Testis (tissue), 3 donors: ENCODE results near the gene PIK3CB. TPM values are rescaled to one million over a fixed set of nuclear protein-coding genes. Genes with fewer than 3 reads are reported as not detected.

Experiments used
- DNase-seq: peaks from one replicate; pipeline ENCODE4 v3.0.0-alpha.2; 2019
- H3K27ac ChIP-seq, 2 donors: fragments of 200-600 bp; sonication (generic); one replicate each; pipeline ENCODE4 v1.5.1; 2019
- H3K27me3 ChIP-seq: fragments of 200-600 bp; sonication (generic); one replicate; pipeline ENCODE4 v1.5.1; 2019
- H3K36me3 ChIP-seq: fragments of 200-600 bp; sonication (generic); one replicate; pipeline ENCODE4 v1.5.1; 2017; ENCODE audit warnings: low read depth; ENCODE audit errors: missing control alignments
- H3K4me1 ChIP-seq: fragments of 200-600 bp; sonication (generic); one replicate; pipeline ENCODE4 v1.5.1; 2019
- H3K4me3 ChIP-seq, 2 donors: fragments of 200-600 bp; sonication (generic); one replicate each; pipeline ENCODE4 v1.5.1; 2017 to 2019
- H3K9me3 ChIP-seq: fragments of 200-600 bp; sonication (generic); one replicate; pipeline ENCODE4 v1.5.1; 2017
- CTCF ChIP-seq, 3 experiments: fragments of 450-650 bp in 2 of 3; fragments of 200-600 bp in 1 of 3; sonication (generic) in 1 of 3; IDR thresholded peaks; one replicate each; pipeline ENCODE4 v1.5.1; 2016 to 2019; ENCODE audit warnings: antibody characterized with exemption in 3 of 3, mild to moderate bottlenecking in 2 of 3, moderate library complexity in 1 of 3
- POLR2A ChIP-seq: fragments of 450-650 bp; IDR thresholded peaks from one replicate; pipeline ENCODE4 v1.6.1; 2017; ENCODE audit warnings: antibody characterized with exemption, mild to moderate bottlenecking, moderate library complexity
- WGBS, 2 donors: methylation state at CpG; one replicate each; pipeline ENCODE4 v1.1.5; 2018; 5-methylcytosine and 5-hydroxymethylcytosine counted together
- intact Hi-C: fragments of 100-400 bp; cut with DNase I; formaldehyde crosslinking; loops from one replicate; pipeline ENCODE4 v1.15.1; 2023; ENCODE audit warnings: low total_unique reads
- polyA plus RNA-seq: library from polyadenylated mRNA; stranded (reverse); fragments of 350-450 nt; fragmentation: Illumina TruSeq; extraction: RNeasy Lipid Tissue Mini Kit (QIAGEN cat#74804); gene quantifications from one replicate; pipeline ENCODE4 v1.2.3, GENCODE V29; 2014; ENCODE audit warnings: low read depth, low replicate concordance; ENCODE audit not compliant: insufficient read depth
- total RNA-seq, 2 donors: library from RNA; depleted of rRNA; stranded (reverse); fragments of >200 nt; gene quantifications; one replicate each; pipeline ENCODE4 v1.2.3, GENCODE V29; 2016

The PIK3CB gene
- total and polyA plus RNA-seq, 3 donors from 2014 or later: 14.3 to 27.7 (median 25.9) TPM

- Histone ChIP-seq H3K27me3 (no peaks in the 10 kb centered on the region), H3K27ac (no peak overlapping the region), H3K9me3 (no peaks in the 10 kb centered on the region), H3K4me3 (no peak overlapping the region), H3K36me3 (no peaks in the 10 kb centered on the region), H3K4me1 (peaks cover 10% of the 10 kb centered on the region)
- WGBS, 2 donors: 82 to 83% methylated on average over 3 of the region's 3 CpGs
- no peak for DNase-seq
- intact Hi-C loops: no loop called here
- no peak for TF ChIP-seq POLR2A
- no peak for TF ChIP-seq CTCF (IDR thresholded peaks at IDR 0.05)
Observed at GRCh38 chr3:138817695-138818094, 17.0 kb downstream of the PIK3CB start.

- intact Hi-C loops: no loop called here
- Histone ChIP-seq H3K36me3 (no peaks in the 10 kb centered on the region), H3K27ac (no peak overlapping the region), H3K27me3 (no peaks in the 10 kb centered on the region), H3K9me3 (no peaks in the 10 kb centered on the region), H3K4me3 (no peak overlapping the region), H3K4me1 (peaks cover 3% of the 10 kb centered on the region)
- DNase-seq: no peak
- 89 to 91% methylated on average over 2 of the region's 2 CpGs for WGBS, 2 donors
- TF ChIP-seq POLR2A: no peak
- no peak for TF ChIP-seq CTCF (IDR thresholded peaks at IDR 0.05)
Observed at GRCh38 chr3:138812806-138813205, 21.9 kb downstream of the PIK3CB start.

- Histone ChIP-seq H3K4me1 (no peaks in the 10 kb centered on the region), H3K36me3 (no peaks in the 10 kb centered on the region), H3K27me3 (no peaks in the 10 kb centered on the region), H3K4me3 (no peak overlapping the region), H3K9me3 (no peaks in the 10 kb centered on the region), H3K27ac (no peak overlapping the region)
- TF ChIP-seq CTCF (IDR thresholded peaks at IDR 0.05) (no peak), POLR2A (no peak)
- intact Hi-C loops: no loop called here
- no peak for DNase-seq
- 87% methylated on average over 6 of the region's 6 CpGs for WGBS, 2 donors
Observed at GRCh38 chr3:138809500-138810256, 25.1 kb downstream of the PIK3CB start.

GRCh38 chr3:138806376-138807080 lies 28.2 kb downstream of the PIK3CB start:
- TF ChIP-seq CTCF (IDR thresholded peaks at IDR 0.05) (no peak), POLR2A (no peak)
- WGBS, 2 donors: 46 to 58% methylated on average over 3 of the region's 3 CpGs
- DNase-seq: no peak
- intact Hi-C loops: no loop called here
- H3K27me3 ChIP-seq: no peaks in the 10 kb centered on the region
- no peaks in the 10 kb centered on the region for H3K36me3 ChIP-seq
- H3K4me3 ChIP-seq: no peak overlapping the region
- no peaks in the 10 kb centered on the region for H3K9me3 ChIP-seq
- H3K27ac ChIP-seq: no peak overlapping the region
- no peaks in the 10 kb centered on the region for H3K4me1 ChIP-seq
